HL-60/S4 treated with phorbol 12-myristate 13-acetate at 8.2 ng/mL for 4 days and 3 days (cell line): ENCODE measurements around the gene CELSR1.

ENCODE experiments used
- in situ Hi-C: fragments of 300-500 bp; cut with MboI; formaldehyde crosslinking; loops from 2 replicates; pipeline ENCODE4 v1.15.0; 2022; ENCODE audit warnings: low sequenced_read_pairs

CELSR1 gene

GRCh38 chr22:46346680-46347405, 190.6 kb downstream of the CELSR1 start:
- in situ Hi-C loops, result no loop called here

GRCh38 chr22:46340676-46341075, 196.7 kb downstream of the CELSR1 start:
- in situ Hi-C loops, result no loop called here

DNA sequence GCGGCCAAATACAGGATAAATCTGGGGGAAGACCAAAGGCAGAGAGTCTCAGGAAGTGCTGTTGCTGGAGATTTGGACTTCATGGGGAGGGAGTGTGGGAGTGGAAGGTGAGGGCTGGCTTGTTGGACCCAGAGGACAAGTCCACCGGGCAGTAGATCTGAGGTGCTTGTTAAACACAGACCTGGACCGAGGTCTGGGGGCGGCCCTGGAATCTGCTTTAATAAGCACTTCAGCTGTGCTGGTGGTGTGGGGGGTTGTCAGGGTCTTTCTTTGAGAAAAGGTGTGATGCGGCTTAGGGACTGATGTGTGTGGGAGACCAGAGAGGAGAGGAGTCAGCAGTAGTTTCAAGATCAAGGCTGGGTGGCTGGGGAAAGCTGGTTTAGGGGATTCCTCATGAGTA, 197.5 kb downstream of the CELSR1 start:
- in situ Hi-C loops, result no loop called here

GRCh38 chr22:46338636-46339035, 198.8 kb downstream of the CELSR1 start:
- in situ Hi-C loops, result no loop called here

GRCh38 chr22:46337870-46338269, 199.6 kb downstream of the CELSR1 start:
- in situ Hi-C loops, result no loop called here

- in situ Hi-C loops, result no loop called here
Observed at GRCh38 chr22:46336119-46337078, 201.0 kb downstream of the CELSR1 start.

GRCh38 chr22:46335201-46336118, 202.0 kb downstream of the CELSR1 start, which contains the start of gene TRMU:
TSS of gene TRMU (plus strand) at chr22:46335714. CDS start at chr22:46335765, 51 bp downstream.
- in situ Hi-C loops, result no loop called here

GRCh38 chr22:46331496-46331895, 205.9 kb downstream of the CELSR1 start:
- in situ Hi-C loops, result no loop called here

- in situ Hi-C loops, result no loop called here
Observed at GRCh38 chr22:46330426-46330825, 207.0 kb downstream of the CELSR1 start.

GRCh38 chr22:46329616-46330015, 207.8 kb downstream of the CELSR1 start:
- in situ Hi-C loops, result no loop called here

DNA sequence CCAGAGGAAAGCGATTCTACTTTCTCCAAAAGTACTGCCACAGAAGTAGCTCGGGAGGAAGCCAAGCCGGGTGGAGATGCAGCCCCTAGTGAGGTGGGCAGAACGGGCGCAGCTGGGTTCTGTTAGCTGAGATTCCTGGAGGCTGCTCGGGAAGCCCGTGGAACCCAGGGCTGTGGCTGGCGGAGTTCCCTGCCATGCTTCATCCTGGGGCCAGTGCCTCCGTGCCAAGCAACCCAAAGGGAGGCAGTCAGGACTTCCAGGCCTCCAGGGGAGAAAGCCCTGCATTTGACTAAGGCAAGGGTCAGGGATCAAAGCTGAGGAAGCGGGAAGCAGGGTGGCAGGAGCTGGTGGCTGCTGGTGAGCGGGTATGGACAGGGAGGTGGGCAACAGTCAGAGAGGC, 208.6 kb downstream of the CELSR1 start:
- in situ Hi-C loops, result no loop called here

GRCh38 chr22:46327691-46328465, 209.5 kb downstream of the CELSR1 start:
- in situ Hi-C loops, result no loop called here

DNA sequence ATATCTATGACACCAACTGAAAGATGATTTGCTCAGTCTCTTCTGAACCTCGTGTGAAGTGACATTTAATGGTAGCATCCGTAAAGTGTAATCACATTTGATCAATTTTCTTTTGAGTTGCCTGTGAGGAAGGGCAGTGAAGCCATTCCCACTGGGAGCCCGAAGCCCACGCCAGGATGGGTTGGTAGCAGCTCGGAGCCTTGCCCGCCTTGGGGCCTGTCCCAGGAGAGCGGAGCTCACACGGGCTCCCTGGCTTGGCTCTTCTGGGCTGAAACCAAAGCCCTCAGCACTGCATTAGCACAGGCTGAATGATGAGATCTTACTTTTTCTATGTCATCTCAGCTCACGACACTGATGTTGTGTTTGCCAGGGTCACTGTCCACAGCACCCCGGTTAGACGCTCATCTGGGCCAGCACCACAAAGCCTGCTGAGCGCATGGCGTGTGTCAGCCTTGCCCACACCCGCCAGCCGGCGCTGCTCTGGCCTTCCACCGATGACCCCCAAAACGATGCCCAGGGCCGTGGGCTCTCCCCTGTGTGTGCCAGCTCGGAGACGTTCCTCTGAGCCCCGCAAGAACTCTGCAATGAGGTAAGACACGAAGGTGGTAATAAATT, 211.2 kb downstream of the CELSR1 start:
- in situ Hi-C loops, result no loop called here

GRCh38 chr22:46323162-46323561, 214.3 kb downstream of the CELSR1 start:
- in situ Hi-C loops, result loop anchor here (25.0 kb wide), 1 partner anchor 311 kb away; no protein-coding TSS in a partner anchor

GRCh38 chr22:46322711-46323110, 214.7 kb downstream of the CELSR1 start:
- in situ Hi-C loops, result loop anchor here (25.0 kb wide), 1 partner anchor 310 kb away; no protein-coding TSS in a partner anchor

DNA sequence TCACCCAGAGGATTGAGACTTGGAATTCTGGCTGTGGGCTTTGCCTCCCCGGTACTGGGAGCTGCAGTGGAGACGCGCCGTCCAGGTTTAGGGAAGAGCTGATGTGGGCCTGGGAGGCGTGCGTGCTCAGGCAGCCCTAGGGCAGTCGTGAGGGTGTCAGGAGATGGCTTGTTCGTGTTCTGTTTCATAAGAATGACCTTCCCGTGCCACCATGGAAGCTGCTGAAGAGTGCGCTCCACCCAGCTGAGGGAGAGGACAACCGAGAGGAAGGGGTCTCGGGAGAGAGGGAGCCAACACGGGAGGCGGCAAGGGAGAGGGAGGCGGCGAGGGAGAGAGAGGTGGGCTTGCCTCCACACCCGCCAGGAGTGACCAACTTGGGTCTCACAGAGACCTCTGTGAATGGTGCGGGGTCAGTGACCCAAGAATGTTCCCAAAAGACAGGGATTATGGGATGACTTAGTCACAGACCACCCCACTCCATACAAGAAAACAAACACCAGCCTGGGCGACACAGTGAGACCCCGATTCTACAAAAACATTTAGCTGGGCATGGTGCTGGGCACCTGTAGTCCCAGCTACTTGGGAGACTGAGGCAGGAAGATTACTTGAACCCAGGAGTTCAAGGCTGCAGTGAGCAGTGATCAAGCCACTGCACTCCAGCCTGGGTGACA, 216.6 kb downstream of the CELSR1 start:
- in situ Hi-C loops, result loop anchor here (25.0 kb wide), 1 partner anchor 309 kb away; no protein-coding TSS in a partner anchor

- in situ Hi-C loops, result loop anchor here (25.0 kb wide), 1 partner anchor 308 kb away; no protein-coding TSS in a partner anchor
Observed at GRCh38 chr22:46320166-46320710, 217.2 kb downstream of the CELSR1 start.

DNA sequence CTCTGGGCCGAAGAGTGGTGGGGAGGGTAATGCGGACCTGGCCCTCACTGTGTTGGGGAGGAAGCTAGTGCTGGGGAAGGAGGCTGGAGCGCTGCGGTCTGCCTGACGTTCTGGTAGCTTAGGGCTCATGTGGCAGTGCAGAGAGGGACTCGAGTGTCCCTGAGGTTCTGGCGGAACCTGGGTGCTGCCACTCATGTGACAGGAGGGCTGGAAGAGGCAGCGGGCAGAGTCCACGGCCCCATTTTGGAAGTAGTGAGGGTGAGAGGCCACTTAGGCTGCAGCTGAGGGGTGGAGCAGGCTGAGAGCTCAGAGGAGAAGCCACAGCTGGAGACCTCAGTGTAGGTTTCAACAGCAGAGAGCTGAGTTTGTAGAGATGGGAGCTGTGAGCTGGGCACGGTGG, 218.1 kb downstream of the CELSR1 start:
- in situ Hi-C loops, result loop anchor here (10.0 to 25.0 kb wide), 2 partner anchors 195 to 307 kb away; no protein-coding TSS in a partner anchor
